HG02973 (cell line): ENCODE results near the gene SLC4A2.
"Not testable (repeated sequence)": the region's sequence is repeated elsewhere in the genome, so short reads cannot be mapped to it uniquely, and the experiment has no call there.

Experiments used
- ATAC-seq: cut with Tn5 transposase; IDR thresholded peaks from one replicate; pipeline ENCODE4 v1.9.1; 2021; ENCODE audit warnings: moderate library complexity; ENCODE audit not compliant: unreplicated experiment

SLC4A2 gene

DNA sequence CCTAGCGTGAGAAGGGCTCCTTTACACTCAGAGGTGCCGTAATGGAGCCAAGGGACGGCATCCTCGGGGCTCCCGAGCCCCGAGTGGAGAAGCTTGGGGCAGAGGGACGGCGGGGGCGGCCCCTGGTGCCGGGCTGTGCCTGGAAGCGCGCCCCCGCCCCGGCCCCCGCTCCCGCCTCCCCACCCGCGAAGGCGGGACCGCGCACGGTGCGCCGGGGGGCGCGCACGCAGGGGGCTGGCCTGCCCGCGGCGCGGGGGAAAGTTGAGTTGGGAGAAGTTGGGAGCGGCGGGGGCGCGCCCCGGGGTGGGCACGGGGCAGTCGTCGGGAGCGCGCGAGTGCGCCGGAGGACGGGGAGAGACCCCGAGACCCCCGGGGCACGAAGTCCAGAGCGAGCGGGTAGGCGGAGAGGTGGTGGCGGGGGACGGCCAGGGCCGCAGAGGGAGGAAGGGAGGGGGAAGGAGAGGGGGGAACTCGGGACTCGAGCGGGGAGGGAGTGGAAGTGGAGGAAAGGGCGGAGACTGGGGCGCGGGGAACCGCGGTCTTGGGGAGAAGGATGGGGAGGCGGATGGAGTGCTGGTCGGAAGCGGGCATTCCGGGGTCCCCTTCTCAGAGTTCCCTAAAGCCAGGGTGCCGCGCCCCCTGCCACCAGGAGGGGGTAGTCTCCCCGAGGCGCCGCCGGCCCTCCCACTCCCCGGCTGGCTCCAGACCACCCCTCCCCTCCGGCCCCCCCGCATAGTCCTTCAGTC lies at the start of gene SLC4A2:
SLC4A2 (plus strand) TSS at position 223 of the 746 bp plus-strand sequence. CDS start 2,399 bp downstream, outside the sequence.
- ATAC-seq, result peak; percentile 22

- no peak for ATAC-seq
Observed at GRCh38 chr7:151010037-151010306, 49.4 kb upstream of the SLC4A2 start.

DNA sequence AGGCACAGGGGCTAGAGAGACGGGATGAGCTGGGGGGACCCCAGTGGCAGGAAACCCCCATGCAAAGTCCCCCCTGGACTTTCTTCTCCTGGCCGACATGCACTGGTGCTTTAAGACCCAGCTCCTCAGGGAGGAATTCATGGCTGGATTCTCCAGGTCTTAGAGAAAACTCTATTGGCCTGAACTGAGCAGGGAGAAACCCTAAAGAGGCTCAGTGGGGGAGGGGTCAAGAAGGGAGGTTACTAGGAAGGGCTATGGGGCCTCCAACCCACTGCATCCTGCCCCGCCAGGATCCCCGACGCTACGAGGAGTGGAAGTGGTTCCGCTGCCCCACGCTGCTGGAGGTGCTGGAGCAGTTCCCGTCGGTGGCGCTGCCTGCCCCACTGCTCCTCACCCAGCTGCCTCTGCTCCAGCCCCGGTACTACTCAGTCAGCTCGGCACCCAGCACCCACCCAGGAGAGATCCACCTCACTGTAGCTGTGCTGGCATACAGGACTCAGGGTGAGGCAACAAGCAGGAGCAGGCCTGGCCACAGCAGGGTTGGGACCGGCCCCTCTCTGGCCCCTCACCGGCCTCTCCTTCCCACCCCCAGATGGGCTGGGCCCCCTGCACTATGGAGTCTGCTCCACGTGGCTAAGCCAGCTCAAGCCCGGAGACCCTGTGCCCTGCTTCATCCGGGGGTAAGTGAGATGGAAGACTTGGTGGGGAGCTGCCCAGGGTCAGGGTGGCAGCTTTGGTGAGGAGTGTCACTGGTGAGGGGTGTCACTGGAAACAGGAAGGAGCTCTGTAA lies 48.9 kb upstream of the SLC4A2 start:
- ATAC-seq, result no peak

DNA sequence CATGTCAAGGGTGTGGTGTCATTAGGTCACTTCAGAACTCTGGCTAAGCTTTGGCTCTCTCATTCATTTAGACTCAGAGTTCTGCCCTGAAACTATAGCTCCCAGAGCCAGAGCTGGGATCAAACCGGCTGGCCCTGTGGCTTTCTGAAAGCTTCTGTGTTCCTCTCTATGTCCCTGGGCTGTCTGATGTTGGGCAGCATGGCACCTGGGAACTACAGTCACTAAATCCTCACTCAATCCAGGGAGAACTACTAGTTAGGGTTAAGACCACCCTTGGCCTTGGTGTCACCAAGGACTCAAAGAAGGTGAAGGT lies 48.3 kb upstream of the SLC4A2 start:
- no peak for ATAC-seq

DNA sequence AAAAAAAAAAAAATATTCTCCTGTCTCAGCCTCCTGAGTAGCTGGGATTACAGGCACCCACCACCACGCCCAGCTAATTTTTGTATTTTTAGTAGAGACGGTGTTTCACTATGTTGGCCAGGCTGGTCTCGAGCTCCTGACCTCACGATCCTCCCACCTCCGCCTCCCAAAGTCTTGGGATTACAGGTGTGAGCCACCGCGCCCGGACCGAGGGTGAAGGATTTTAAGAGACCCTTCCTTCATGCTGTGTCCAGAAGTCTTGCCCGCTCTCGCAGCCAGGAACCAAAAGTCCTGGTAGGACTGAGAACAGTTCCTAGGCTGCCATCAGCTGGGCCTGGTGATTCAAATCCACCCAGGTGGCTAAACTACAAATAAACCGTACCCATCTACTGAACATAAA lies 47.8 kb upstream of the SLC4A2 start:
- ATAC-seq, result not testable (repeated sequence)

DNA sequence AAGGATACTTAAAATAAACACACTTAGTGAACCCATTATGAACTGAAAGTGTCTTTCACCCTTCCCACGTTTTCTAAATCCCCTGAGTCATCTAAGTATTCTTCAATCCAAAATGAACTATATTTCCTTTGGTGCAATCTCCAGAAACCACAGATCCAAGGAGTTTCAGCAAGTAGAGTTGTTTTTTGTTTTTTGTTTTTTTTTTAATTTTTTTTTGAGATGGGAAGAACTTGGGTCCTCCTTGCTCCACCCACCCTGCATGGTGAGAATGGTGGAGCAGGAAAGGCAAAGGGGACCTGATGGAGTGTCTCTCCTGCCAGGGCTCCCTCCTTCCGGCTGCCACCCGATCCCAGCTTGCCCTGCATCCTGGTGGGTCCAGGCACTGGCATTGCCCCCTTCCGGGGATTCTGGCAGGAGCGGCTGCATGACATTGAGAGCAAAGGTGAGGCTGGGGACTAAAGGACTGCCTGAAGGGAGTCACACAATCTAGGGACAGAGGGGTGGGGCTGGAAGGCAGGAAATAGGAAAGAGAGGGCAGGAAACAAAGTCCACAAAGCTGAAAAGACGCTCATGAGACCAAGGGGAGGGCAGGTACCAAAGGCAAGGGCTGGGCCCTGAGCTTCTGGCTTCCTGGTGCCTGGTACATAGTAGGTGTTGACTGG lies 47.2 kb upstream of the SLC4A2 start:
- ATAC-seq, result no peak

DNA sequence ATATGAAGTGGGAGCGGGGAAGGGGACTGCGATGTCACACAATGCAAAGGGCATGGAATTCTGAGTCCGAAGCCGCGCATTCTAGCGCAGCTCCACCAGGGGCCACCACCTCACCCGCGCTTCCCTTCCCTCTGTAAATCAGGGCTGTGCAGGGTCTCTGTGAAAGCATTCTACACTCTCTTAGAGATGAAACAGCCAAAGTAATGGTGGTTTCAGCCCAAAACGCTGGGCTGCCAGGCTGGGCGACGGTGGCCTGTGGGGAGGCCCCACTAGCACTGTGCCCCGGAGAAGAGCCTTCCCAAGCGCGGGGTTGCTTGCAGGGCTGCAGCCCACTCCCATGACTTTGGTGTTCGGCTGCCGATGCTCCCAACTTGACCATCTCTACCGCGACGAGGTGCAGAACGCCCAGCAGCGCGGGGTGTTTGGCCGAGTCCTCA lies 46.5 kb upstream of the SLC4A2 start:
- ATAC-seq, result no peak

GRCh38 chr7:151013356-151013732 lies 46.0 kb upstream of the SLC4A2 start:
- ATAC-seq, result no peak

GRCh38 chr7:151013733-151014497 lies 45.5 kb upstream of the SLC4A2 start:
- peak; percentile 64 for ATAC-seq

DNA sequence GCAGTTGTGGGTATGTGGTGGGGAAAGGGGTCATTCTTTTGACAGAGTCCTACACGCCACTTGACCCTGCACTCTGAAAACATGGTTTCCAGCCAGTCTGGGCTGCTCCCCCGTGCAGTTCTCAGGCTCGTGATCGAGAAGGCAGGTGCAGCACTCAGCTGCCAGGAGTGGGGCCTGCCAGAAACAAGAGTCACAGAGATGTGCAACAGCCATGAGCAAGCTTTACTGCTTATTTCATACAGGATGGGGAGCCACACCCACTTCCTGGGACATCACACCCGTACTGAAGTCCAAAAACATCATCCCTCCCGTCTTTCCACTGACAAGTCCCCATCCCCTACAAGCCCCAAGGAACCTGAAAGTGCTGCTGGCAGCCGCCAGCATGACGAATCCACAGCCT lies 44.4 kb upstream of the SLC4A2 start:
- no peak for ATAC-seq

DNA sequence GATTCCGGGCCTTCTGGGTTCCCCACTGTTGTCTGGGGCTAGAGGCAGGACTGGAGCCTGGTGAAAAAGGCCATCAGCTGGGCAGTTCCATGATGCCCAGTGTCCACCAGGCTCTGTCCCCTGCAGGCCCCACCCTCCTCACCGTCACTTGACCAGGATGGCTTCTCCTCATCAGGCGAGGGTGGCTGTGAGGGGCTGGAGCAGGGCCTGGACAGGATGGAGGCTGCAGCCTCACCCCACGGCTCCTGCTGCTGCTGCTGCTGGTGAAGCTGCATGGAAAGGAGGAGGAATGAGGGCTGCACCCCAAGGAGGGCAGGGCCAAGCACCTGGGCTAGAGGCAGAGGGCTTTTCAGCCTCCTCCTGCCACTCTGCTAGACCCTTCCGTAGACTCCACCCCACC lies 43.4 kb upstream of the SLC4A2 start:
- no peak for ATAC-seq

- ATAC-seq, result no peak
Observed at GRCh38 chr7:151016505-151016904, 42.9 kb upstream of the SLC4A2 start.

GRCh38 chr7:151016942-151017341 lies 42.4 kb upstream of the SLC4A2 start:
- ATAC-seq, result no peak

- ATAC-seq, result no peak
Observed at GRCh38 chr7:151017370-151017952, 41.9 kb upstream of the SLC4A2 start.

- no peak for ATAC-seq
Observed at GRCh38 chr7:151017953-151018420, 41.4 kb upstream of the SLC4A2 start.

- ATAC-seq, result no peak
Observed at GRCh38 chr7:151018421-151019129, 40.8 kb upstream of the SLC4A2 start.

GRCh38 chr7:151019130-151019447 lies 40.3 kb upstream of the SLC4A2 start:
- ATAC-seq, result no peak

- ATAC-seq, result no peak
Observed at GRCh38 chr7:151020231-151020630, 39.2 kb upstream of the SLC4A2 start.

DNA sequence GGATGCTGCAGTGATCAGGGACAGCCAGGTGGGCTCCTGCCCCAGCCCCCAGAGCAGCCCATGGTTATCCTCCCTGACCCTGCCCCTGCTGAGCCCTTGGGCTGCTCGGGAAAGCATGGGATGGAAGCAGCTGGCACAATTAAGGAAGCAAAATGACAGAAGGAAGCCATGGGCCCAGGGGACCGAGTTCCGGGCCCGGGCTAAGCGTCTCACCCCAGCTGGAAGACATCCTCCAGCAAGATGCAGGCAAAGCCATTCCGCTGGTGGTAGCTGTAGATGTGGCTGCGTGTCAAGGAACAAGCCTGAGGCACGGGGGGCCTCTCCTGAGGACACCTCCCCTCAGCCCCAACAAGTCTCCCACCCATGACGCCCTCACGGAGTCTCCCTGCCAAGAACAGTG lies 36.2 kb upstream of the SLC4A2 start:
- ATAC-seq, result no peak

DNA sequence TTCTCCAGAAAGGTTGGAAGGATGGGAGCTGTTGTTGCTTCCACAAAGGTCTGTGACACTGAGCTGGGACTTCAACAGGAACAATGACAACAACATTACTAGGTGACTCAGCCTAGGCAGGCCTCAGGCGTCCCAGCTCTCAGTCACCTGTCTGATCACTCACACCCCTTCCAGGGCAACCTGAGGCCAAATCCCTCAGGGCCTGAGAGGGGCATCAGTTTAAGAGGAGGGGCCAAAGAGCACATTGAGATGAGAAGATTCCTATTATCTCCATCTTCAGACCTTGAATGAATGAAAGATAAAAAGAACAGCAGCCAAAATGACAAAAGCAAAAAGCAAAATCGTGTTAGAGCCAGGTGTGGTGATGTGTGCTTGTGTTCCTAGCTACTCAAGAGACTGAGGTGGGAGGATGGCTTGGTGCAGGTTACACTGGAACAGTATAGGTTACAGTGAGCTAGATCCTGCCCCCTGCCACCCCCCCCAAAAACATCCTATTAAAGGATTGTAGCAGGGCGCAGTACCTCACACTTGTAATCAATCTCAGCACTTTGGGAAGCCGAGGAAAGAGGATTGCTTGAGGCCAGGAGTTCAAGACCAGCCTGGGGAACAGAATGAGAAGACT lies 34.8 kb upstream of the SLC4A2 start, which contains the start of gene ATG9B:
ATG9B (minus strand) TSS at position 60 of the 622 bp plus-strand sequence. CDS start 71 bp downstream, outside the sequence.
- ATAC-seq, result no peak
